Measurements from ENCODE around the gene ACOT9.
"Not testable (repeated sequence)": the region's sequence is repeated elsewhere in the genome, so short reads cannot be mapped to it uniquely, and the experiment has no call there.

Gene ACOT9

GRCh38 chrX:23776363-23776762, 33.3 kb upstream of the ACOT9 start:
- H3K36me3 Mint-ChIP-seq, result no peaks in the 10 kb centered on the region
- peaks cover 13% of the 10 kb centered on the region for H3K4me1 Mint-ChIP-seq
- ATAC-seq, result no peak
- no peak overlapping the region for H3K27ac Mint-ChIP-seq
- H3K4me3 Mint-ChIP-seq, result no peak overlapping the region
- H3K27me3 Mint-ChIP-seq, result no peaks in the 10 kb centered on the region
- no peaks in the 10 kb centered on the region for H3K9me3 Mint-ChIP-seq

GRCh38 chrX:23773601-23774175, 30.6 kb upstream of the ACOT9 start:
- H3K36me3 Mint-ChIP-seq, result no peaks in the 10 kb centered on the region
- no peaks in the 10 kb centered on the region for H3K9me3 Mint-ChIP-seq
- peak overlapping the region; percentile 91 for H3K27ac Mint-ChIP-seq

GRCh38 chrX:23771086-23771485, 28.0 kb upstream of the ACOT9 start:
- not testable (repeated sequence) for H3K9me3 Mint-ChIP-seq, ATAC-seq, H3K27ac Mint-ChIP-seq, H3K4me3 Mint-ChIP-seq, H3K27me3 Mint-ChIP-seq, H3K36me3 Mint-ChIP-seq
- peaks cover 13% of the 10 kb centered on the region for H3K4me1 Mint-ChIP-seq

More at GRCh38 chrX:23773601-23774175, 30.6 kb upstream of the ACOT9 start:
- Mint-ChIP-seq H3K4me3 (peak overlapping the region; percentile 67), H3K27me3 (no peaks in the 10 kb centered on the region), H3K4me1 (peaks cover 13% of the 10 kb centered on the region)
- ATAC-seq, result peak; percentile 88

GRCh38 chrX:23770142-23770541, 27.1 kb upstream of the ACOT9 start:
- no peak for ATAC-seq
- Mint-ChIP-seq H3K4me3 (no peak overlapping the region), H3K4me1 (peaks cover 13% of the 10 kb centered on the region)

GRCh38 chrX:23766650-23767551, 23.8 kb upstream of the ACOT9 start:
- Mint-ChIP-seq H3K9me3 (no peaks in the 10 kb centered on the region), H3K4me1 (no peaks in the 10 kb centered on the region), H3K36me3 (no peaks in the 10 kb centered on the region), H3K4me3 (peak overlapping the region; percentile 53), H3K27ac (no peak overlapping the region), H3K27me3 (no peaks in the 10 kb centered on the region)
- ATAC-seq, result peak; percentile 55

More at GRCh38 chrX:23770142-23770541, 27.1 kb upstream of the ACOT9 start:
- Mint-ChIP-seq H3K27ac (no peak overlapping the region), H3K9me3 (no peaks in the 10 kb centered on the region), H3K27me3 (no peaks in the 10 kb centered on the region), H3K36me3 (no peaks in the 10 kb centered on the region)

- Mint-ChIP-seq H3K27me3 (no peaks in the 10 kb centered on the region), H3K9me3 (no peaks in the 10 kb centered on the region), H3K27ac (no peak overlapping the region), H3K4me3 (no peak overlapping the region), H3K36me3 (no peaks in the 10 kb centered on the region), H3K4me1 (no peaks in the 10 kb centered on the region)
- no peak for ATAC-seq
Measured at GRCh38 chrX:23765868-23766267, 22.8 kb upstream of the ACOT9 start.

GRCh38 chrX:23765449-23765848, 22.4 kb upstream of the ACOT9 start:
- H3K36me3 Mint-ChIP-seq, result no peaks in the 10 kb centered on the region
- no peaks in the 10 kb centered on the region for H3K9me3 Mint-ChIP-seq
- no peaks in the 10 kb centered on the region for H3K27me3 Mint-ChIP-seq
- H3K4me3 Mint-ChIP-seq, result no peak overlapping the region
- ATAC-seq, result no peak
- H3K27ac Mint-ChIP-seq, result no peak overlapping the region
- H3K4me1 Mint-ChIP-seq, result no peaks in the 10 kb centered on the region

- no peak overlapping the region for H3K27ac Mint-ChIP-seq
- no peaks in the 10 kb centered on the region for H3K4me1 Mint-ChIP-seq
- no peak for ATAC-seq
- no peak overlapping the region for H3K4me3 Mint-ChIP-seq
- no peaks in the 10 kb centered on the region for H3K36me3 Mint-ChIP-seq
- H3K27me3 Mint-ChIP-seq, result no peaks in the 10 kb centered on the region
- H3K9me3 Mint-ChIP-seq, result no peaks in the 10 kb centered on the region
Measured at GRCh38 chrX:23764188-23764984, 21.3 kb upstream of the ACOT9 start.

GRCh38 chrX:23759821-23760220, 16.7 kb upstream of the ACOT9 start:
- Mint-ChIP-seq H3K27ac (no peak overlapping the region), H3K4me1 (no peaks in the 10 kb centered on the region), H3K27me3 (no peaks in the 10 kb centered on the region), H3K9me3 (no peaks in the 10 kb centered on the region), H3K4me3 (no peak overlapping the region), H3K36me3 (no peaks in the 10 kb centered on the region)
- no peak for ATAC-seq

GRCh38 chrX:23756165-23756564, 13.1 kb upstream of the ACOT9 start:
- Mint-ChIP-seq H3K27ac (no peak overlapping the region), H3K27me3 (no peaks in the 10 kb centered on the region), H3K9me3 (no peaks in the 10 kb centered on the region), H3K4me3 (no peak overlapping the region), H3K36me3 (no peaks in the 10 kb centered on the region), H3K4me1 (no peaks in the 10 kb centered on the region)
- ATAC-seq, result peak; percentile 80

- Mint-ChIP-seq H3K9me3 (no peaks in the 10 kb centered on the region), H3K4me1 (no peaks in the 10 kb centered on the region), H3K27ac (no peak overlapping the region), H3K4me3 (no peak overlapping the region), H3K36me3 (no peaks in the 10 kb centered on the region), H3K27me3 (no peaks in the 10 kb centered on the region)
- ATAC-seq, result no peak
Measured at GRCh38 chrX:23754664-23755063, 11.6 kb upstream of the ACOT9 start.

- Mint-ChIP-seq H3K9me3 (no peaks in the 10 kb centered on the region), H3K36me3 (no peaks in the 10 kb centered on the region), H3K4me1 (no peaks in the 10 kb centered on the region), H3K4me3 (no peak overlapping the region), H3K27ac (no peak overlapping the region), H3K27me3 (no peaks in the 10 kb centered on the region)
- ATAC-seq, result no peak
Measured at GRCh38 chrX:23752740-23753415, 9.8 kb upstream of the ACOT9 start.

- H3K4me3 Mint-ChIP-seq, result no peak overlapping the region
- H3K27me3 Mint-ChIP-seq, result no peaks in the 10 kb centered on the region
- no peaks in the 10 kb centered on the region for H3K9me3 Mint-ChIP-seq
- no peak for ATAC-seq
- H3K36me3 Mint-ChIP-seq, result no peaks in the 10 kb centered on the region
- no peaks in the 10 kb centered on the region for H3K4me1 Mint-ChIP-seq
- no peak overlapping the region for H3K27ac Mint-ChIP-seq
Measured at GRCh38 chrX:23749576-23749975, 6.5 kb upstream of the ACOT9 start.

- no peaks in the 10 kb centered on the region for H3K9me3 Mint-ChIP-seq
- H3K27ac Mint-ChIP-seq, result no peak overlapping the region
- ATAC-seq, result no peak
- no peaks in the 10 kb centered on the region for H3K36me3 Mint-ChIP-seq
- H3K4me1 Mint-ChIP-seq, result no peaks in the 10 kb centered on the region
- H3K4me3 Mint-ChIP-seq, result no peak overlapping the region
- no peaks in the 10 kb centered on the region for H3K27me3 Mint-ChIP-seq
Measured at GRCh38 chrX:23749129-23749528, 6.1 kb upstream of the ACOT9 start.

- H3K36me3 Mint-ChIP-seq, result peaks cover under 1% of the 10 kb centered on the region
Measured at GRCh38 chrX:23745786-23746185, 2.7 kb upstream of the ACOT9 start.

More at GRCh38 chrX:23745786-23746185, 2.7 kb upstream of the ACOT9 start:
- H3K27me3 Mint-ChIP-seq, result no peaks in the 10 kb centered on the region
- ATAC-seq, result no peak
- H3K9me3 Mint-ChIP-seq, result no peaks in the 10 kb centered on the region
- H3K4me1 Mint-ChIP-seq, result peaks cover 12% of the 10 kb centered on the region
- no peak overlapping the region for H3K27ac Mint-ChIP-seq
- H3K4me3 Mint-ChIP-seq, result no peak overlapping the region
